HL-60 (cell line): ENCODE measurements around the gene TIFAB.

ENCODE experiments used
- DNase-seq, 2 experiments: peaks; one replicate each; pipeline ENCODE4 v3.0.0-alpha.2; 2010 to 2020; ENCODE audit warnings: low read depth in 1 of 2, low spot score in 1 of 2
- H3K27ac ChIP-seq: fragments of 250-450 bp; sonication (Bioruptor Pico); replicated peaks from 2 replicates; pipeline ENCODE4 v1.5.1; 2020; ENCODE audit warnings: mild to moderate bottlenecking, moderate library complexity
- H3K27me3 ChIP-seq: fragments of 250-450 bp; sonication (Bioruptor Pico); 2 replicates; pipeline ENCODE4 v1.5.1; 2021; ENCODE audit warnings: mild to moderate bottlenecking, moderate library complexity; ENCODE audit not compliant: insufficient read depth, poor library complexity, severe bottlenecking
- H3K4me3 ChIP-seq: replicated peaks from 2 replicates; pipeline ENCODE4 v1.5.1; 2011; ENCODE audit warnings: mild to moderate bottlenecking, control low read depth, low read length; ENCODE audit not compliant: insufficient read depth
- GABPA ChIP-seq: IDR thresholded peaks from 2 replicates; pipeline ENCODE4 v1.6.1; 2012; ENCODE audit warnings: low read depth
- POLR2AphosphoS5 ChIP-seq: IDR thresholded peaks from 2 replicates; pipeline ENCODE4 v1.6.1; 2012; ENCODE audit warnings: low read depth
- SPI1 ChIP-seq: IDR thresholded peaks from 2 replicates; pipeline ENCODE4 v1.6.1; 2012; ENCODE audit warnings: low read depth, mild to moderate bottlenecking, borderline replicate concordance
- TF ChIP-seq, protein P1 (sequence below): IDR thresholded peaks from one replicate; pipeline ENCODE4 v1.5.1; 2011; ENCODE audit warnings: low read length, control low read depth, inconsistent platforms; ENCODE audit not compliant: insufficient read depth
- TF ChIP-seq, protein P2 (sequence below): IDR thresholded peaks from 2 replicates; pipeline ENCODE4 v1.6.1; 2012; ENCODE audit warnings: low read depth; ENCODE audit not compliant: insufficient replicate concordance

The TIFAB gene

DNA sequence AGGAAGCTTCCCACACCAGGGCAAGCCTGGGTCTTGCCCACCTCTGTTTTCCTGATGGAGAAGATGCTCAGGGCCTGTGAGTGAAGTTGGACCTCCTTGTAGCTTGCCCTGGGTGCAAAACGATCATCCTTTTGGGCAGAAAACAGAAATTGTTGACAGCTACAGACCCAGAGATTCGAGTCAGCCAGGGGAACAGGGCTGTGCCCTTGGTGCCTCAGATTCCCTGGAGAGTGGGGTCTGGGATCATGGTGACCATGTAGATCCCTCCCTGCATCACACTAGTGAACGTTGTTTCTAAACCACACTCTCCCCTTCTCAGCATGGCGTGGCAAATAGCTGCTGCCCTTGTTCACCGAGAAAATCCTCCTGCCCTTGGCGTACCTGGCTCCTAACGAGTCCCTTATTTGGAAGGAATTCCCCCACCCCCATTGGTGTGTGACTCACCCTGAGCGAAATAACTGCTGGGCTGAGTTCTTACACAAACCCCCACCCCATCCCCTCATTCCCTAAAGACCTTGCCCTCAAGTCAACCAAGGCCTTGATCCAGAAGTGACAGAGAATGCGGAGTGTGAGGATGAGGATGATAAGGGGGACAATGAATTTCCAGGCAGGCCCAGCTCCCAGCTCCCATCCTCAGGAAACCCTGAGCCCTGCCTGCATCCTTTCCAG lies 3.9 kb downstream of the TIFAB start:
- no peak overlapping the region for H3K4me3 ChIP-seq
- H3K27ac ChIP-seq: no peak overlapping the region
- DNase-seq: no peak
- TF ChIP-seq, protein P1, sequence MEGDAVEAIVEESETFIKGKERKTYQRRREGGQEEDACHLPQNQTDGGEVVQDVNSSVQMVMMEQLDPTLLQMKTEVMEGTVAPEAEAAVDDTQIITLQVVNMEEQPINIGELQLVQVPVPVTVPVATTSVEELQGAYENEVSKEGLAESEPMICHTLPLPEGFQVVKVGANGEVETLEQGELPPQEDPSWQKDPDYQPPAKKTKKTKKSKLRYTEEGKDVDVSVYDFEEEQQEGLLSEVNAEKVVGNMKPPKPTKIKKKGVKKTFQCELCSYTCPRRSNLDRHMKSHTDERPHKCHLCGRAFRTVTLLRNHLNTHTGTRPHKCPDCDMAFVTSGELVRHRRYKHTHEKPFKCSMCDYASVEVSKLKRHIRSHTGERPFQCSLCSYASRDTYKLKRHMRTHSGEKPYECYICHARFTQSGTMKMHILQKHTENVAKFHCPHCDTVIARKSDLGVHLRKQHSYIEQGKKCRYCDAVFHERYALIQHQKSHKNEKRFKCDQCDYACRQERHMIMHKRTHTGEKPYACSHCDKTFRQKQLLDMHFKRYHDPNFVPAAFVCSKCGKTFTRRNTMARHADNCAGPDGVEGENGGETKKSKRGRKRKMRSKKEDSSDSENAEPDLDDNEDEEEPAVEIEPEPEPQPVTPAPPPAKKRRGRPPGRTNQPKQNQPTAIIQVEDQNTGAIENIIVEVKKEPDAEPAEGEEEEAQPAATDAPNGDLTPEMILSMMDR: no peak
- TF ChIP-seq POLR2AphosphoS5 (no peak), GABPA (no peak), SPI1 (no peak)
- TF ChIP-seq, protein P2, sequence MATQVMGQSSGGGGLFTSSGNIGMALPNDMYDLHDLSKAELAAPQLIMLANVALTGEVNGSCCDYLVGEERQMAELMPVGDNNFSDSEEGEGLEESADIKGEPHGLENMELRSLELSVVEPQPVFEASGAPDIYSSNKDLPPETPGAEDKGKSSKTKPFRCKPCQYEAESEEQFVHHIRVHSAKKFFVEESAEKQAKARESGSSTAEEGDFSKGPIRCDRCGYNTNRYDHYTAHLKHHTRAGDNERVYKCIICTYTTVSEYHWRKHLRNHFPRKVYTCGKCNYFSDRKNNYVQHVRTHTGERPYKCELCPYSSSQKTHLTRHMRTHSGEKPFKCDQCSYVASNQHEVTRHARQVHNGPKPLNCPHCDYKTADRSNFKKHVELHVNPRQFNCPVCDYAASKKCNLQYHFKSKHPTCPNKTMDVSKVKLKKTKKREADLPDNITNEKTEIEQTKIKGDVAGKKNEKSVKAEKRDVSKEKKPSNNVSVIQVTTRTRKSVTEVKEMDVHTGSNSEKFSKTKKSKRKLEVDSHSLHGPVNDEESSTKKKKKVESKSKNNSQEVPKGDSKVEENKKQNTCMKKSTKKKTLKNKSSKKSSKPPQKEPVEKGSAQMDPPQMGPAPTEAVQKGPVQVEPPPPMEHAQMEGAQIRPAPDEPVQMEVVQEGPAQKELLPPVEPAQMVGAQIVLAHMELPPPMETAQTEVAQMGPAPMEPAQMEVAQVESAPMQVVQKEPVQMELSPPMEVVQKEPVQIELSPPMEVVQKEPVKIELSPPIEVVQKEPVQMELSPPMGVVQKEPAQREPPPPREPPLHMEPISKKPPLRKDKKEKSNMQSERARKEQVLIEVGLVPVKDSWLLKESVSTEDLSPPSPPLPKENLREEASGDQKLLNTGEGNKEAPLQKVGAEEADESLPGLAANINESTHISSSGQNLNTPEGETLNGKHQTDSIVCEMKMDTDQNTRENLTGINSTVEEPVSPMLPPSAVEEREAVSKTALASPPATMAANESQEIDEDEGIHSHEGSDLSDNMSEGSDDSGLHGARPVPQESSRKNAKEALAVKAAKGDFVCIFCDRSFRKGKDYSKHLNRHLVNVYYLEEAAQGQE: no peak
- H3K27me3 ChIP-seq: no peaks in the 10 kb centered on the region

DNA sequence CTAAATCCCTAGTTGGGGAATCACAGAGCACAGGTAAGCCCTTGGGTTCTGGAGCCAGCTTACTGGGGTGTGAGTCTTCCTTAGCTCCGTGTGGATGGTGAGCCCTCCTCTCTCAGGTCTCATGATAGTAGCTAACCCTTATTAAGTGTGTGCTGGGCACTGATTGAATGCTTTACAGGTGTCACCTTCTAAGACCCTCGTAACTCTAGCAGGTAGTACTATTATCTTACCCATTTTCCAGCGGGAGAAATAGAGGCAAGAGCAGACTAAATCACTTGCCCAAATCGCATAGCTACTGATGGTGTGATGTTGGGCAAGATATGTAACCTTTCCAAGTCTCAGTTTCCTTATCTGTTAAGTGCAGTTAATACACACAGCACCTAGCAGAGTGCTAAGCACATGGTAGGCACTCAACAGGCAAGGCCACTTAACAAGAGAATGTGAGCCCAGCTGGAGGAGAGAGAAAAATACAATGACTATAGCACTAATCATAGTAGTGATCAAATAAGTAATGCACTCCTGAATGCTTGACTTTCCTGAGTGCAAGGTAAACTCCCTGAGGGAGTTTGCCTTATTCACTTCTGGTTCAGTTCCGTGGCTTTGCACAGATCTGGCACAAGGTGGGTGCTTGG lies 4.7 kb downstream of the TIFAB start, which contains the start of gene DCANP1:
DCANP1 (minus strand) TSS at position 51 of the 632 bp plus-strand sequence. CDS start 240 bp downstream, outside the sequence.
- H3K4me3 ChIP-seq: no peak within 1 kb of the TSS
- no peak for DNase-seq
- no peak for TF ChIP-seq SPI1
- no peak for TF ChIP-seq GABPA
- TF ChIP-seq, protein P2: no peak
- no peak for TF ChIP-seq POLR2AphosphoS5
- TF ChIP-seq, protein P1: no peak
- H3K27ac ChIP-seq: no peak within 1 kb of the TSS
- H3K27me3 ChIP-seq: no peaks in the 10 kb centered on the region

DNA sequence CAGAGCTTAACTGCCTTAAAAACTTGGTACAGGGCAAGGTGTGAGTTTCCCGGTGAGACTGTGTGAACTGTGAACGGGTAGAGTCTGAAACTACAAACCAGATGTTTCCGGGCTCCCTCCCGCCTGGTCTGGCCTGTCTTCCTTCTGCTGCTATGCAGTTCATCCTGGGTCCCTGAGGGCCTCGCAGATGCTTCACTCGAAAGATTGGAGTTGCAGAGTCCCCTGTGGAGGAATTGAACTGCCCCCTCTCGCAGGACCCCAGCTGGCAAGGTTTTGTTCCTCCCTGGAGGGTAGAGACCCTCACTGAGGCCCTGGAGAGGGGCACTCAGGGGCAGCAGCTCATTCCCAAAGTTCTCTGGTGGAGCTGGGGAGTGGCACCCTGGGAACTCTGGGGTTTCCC lies 5.5 kb downstream of the TIFAB start:
- no peak for TF ChIP-seq POLR2AphosphoS5
- no peak for TF ChIP-seq GABPA
- TF ChIP-seq, protein P2: no peak
- TF ChIP-seq SPI1: no peak
- TF ChIP-seq, protein P1: no peak
- no peak for DNase-seq
- Histone ChIP-seq H3K27me3 (no peaks in the 10 kb centered on the region), H3K27ac (no peak overlapping the region), H3K4me3 (no peak overlapping the region)
